Activated naive CD8-positive, alpha-beta T cell (primary cell): ENCODE measurements around the gene CRTC1.
"Not testable (repeated sequence)": the region's sequence is repeated elsewhere in the genome, so short reads cannot be mapped to it uniquely, and the experiment has no call there.

Source experiments
- H3K27ac Mint-ChIP-seq: one replicate; pipeline ENCODE4 v1.8.0; 2021; ENCODE audit warnings: mixed read lengths
- H3K27me3 Mint-ChIP-seq: one replicate; pipeline ENCODE4 v1.8.0; 2021; ENCODE audit warnings: mixed read lengths
- H3K36me3 Mint-ChIP-seq: one replicate; pipeline ENCODE4 v1.8.0; 2021; ENCODE audit warnings: mixed read lengths
- H3K4me1 Mint-ChIP-seq: one replicate; pipeline ENCODE4 v1.8.0; 2021; ENCODE audit warnings: low read depth, mixed read lengths
- H3K4me3 Mint-ChIP-seq: one replicate; pipeline ENCODE4 v1.8.0; 2021; ENCODE audit warnings: mild to moderate bottlenecking, mixed read lengths
- H3K9me3 Mint-ChIP-seq: one replicate; pipeline ENCODE4 v1.8.0; 2021; ENCODE audit warnings: low read depth, mixed read lengths

CRTC1 gene

DNA sequence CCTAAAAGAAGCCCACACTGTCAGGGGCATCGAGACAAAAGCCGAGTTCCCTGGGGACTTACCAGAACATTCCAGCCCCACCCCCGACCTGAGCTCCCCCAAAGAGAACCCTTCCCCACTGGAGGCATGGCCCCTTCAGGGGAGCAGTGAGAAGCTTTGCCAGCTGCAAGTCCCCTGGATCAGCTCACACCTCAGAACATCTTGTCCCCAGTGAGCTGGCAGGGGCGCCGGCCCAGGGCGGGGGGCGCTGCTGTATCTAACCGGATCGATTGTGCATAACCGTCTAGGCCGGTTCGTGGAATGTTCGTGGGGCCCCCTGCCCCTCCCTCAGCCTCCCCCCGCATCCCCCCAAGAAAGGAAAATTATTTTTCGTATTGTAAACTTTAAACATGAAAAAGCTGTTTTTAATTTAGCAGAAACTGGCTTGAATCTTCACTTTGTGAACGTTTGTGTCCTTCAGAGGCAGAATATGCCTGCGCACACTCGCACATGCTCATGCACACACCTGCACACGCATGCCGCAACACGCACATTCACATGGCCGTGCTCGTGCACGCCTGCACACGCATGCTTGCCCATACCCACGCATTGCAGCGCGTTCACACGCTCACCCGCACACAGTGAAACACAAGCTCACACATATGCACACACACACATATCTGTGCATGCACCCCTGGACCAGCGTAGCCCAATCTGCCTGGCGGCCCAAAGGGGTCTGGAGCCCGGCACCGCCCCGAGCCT lies 12.0 kb upstream of the CRTC1 start:
- H3K4me3 Mint-ChIP-seq = no peak overlapping the region
- H3K4me1 Mint-ChIP-seq = no peaks in the 10 kb centered on the region
- no peak overlapping the region for H3K27ac Mint-ChIP-seq
- H3K27me3 Mint-ChIP-seq = no peaks in the 10 kb centered on the region
- no peaks in the 10 kb centered on the region for H3K9me3 Mint-ChIP-seq
- H3K36me3 Mint-ChIP-seq = peaks cover 4% of the 10 kb centered on the region

DNA sequence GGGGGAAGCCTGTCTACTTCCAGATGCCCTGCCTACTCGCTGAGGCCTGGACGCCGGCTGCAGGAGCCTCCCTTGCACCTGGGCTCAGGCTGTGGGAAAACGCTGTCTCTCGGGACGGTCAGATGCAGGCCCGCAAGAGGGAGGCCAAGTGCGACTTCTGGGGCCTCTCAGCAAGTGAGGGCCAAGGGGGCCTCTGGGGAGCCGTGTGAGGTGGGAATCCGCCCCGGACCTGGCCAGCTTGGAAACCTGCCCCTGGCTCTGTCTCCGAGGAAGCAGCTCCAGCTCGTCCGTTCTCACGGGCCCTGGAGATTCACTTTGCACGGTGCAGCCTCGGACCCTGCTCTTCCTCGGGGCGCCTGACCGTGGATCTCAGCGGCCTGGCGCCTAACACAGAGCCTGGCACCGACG lies 11.4 kb upstream of the CRTC1 start:
- no peak overlapping the region for H3K27ac Mint-ChIP-seq
- H3K4me1 Mint-ChIP-seq = no peaks in the 10 kb centered on the region
- peaks cover 4% of the 10 kb centered on the region for H3K36me3 Mint-ChIP-seq
- no peak overlapping the region for H3K4me3 Mint-ChIP-seq
- no peaks in the 10 kb centered on the region for H3K9me3 Mint-ChIP-seq
- H3K27me3 Mint-ChIP-seq = no peaks in the 10 kb centered on the region

DNA sequence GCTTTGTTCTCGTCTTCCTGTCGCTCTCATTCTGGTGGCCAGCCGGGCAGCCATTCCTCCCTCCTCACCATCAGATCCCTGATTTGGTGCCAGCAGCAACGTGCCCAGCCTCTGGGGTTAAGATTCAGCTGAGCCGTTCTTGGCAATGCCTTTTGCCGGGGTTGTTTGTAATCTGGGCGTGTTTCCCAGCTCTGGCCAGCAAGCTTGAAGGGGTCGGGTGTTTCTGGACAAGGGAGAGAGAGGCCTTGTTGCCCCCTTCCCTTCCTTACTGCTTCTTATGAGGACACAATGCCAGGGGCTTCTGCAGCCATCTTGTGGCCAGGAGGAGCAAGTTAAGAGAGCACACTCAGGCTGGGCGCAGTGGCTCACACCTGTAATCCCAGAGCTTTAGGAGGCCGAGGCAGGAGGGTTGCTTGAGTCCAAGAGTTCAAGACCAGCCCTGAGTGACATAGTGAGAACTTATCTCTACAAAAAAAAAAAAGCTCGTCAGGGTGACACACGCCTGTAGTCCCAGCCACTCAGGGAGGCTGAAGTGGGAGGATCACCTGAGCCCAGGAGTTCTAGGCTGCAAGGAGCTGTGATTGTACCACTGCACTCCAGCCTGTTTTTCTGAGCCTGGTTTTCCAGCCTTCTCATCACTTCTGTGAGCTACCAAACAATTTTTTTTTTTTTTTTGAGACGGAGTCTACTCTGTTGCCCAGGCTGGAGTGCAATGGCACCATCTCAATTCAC lies 10.7 kb upstream of the CRTC1 start:
- no peaks in the 10 kb centered on the region for H3K4me1 Mint-ChIP-seq
- H3K4me3 Mint-ChIP-seq = no peak overlapping the region
- H3K9me3 Mint-ChIP-seq = no peaks in the 10 kb centered on the region
- no peaks in the 10 kb centered on the region for H3K27me3 Mint-ChIP-seq
- H3K36me3 Mint-ChIP-seq = peaks cover 4% of the 10 kb centered on the region
- no peak overlapping the region for H3K27ac Mint-ChIP-seq

DNA sequence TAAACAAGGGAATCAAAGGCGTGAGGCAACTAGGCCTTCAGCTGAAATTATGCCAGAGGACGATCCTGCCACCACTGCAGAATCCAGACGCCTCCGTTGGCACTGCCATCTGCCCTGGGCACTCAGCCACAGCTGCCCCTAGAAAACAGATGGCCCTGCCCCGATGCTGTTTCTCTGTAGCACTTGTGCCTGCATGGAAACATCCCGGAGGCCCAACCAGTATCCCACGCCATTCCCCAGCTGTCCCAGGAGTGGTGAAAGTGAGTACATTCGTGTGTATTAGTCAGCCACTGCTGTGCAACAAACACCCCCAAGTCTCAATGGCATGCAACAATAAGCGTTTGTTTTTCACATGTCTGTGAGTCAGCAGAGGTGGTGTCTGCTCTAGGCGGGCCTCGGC lies 8.9 kb upstream of the CRTC1 start:
- Mint-ChIP-seq H3K27me3 (no peaks in the 10 kb centered on the region), H3K27ac (no peak overlapping the region), H3K9me3 (no peaks in the 10 kb centered on the region), H3K4me1 (no peaks in the 10 kb centered on the region), H3K36me3 (peaks cover 3% of the 10 kb centered on the region), H3K4me3 (no peak overlapping the region)

DNA sequence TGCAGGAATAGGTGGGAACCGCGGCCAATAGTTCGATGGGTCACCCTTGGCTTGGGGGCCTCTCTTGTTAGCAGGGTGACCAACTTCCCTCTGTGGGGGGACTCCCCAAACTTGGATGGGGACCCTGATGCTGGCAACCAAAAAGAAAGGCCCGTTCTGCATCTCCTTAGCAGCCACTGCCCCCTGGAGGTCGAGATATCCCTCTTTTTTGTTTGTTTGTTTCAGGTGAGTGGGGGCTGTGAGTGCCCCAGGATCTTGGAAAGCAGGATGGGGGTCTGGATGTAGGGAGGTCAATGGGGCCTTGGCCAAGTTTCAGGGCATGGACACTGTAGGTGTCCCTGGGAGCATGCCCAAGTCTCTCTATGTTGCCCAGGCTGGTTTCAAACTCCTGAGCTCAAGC lies 7.7 kb upstream of the CRTC1 start:
- Mint-ChIP-seq H3K4me3 (no peak overlapping the region), H3K36me3 (no peaks in the 10 kb centered on the region), H3K27me3 (no peaks in the 10 kb centered on the region), H3K4me1 (no peaks in the 10 kb centered on the region), H3K9me3 (no peaks in the 10 kb centered on the region), H3K27ac (no peak overlapping the region)

DNA sequence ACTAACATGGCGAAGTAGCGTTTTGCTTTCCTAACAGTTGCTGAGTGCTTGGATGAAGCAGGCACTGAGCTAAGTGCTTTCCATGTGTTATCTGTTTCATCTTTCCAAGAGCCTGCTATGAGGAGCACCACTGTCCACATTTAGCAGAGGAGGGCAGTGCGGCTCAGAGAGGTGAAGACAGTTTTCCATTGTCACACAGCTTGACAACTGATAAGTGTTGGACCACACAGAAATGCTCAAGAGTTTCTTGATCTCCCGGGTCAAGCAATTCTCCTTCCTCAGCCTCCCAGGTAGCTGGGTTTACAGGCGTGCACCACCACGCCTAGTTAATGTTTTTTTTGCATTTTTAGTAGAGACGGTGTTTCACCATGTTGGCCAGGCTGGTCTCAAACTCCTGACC lies 6.8 kb upstream of the CRTC1 start:
- Mint-ChIP-seq H3K36me3 (no peaks in the 10 kb centered on the region), H3K4me1 (no peaks in the 10 kb centered on the region), H3K27me3 (no peaks in the 10 kb centered on the region), H3K4me3 (no peak overlapping the region), H3K9me3 (no peaks in the 10 kb centered on the region), H3K27ac (no peak overlapping the region)

DNA sequence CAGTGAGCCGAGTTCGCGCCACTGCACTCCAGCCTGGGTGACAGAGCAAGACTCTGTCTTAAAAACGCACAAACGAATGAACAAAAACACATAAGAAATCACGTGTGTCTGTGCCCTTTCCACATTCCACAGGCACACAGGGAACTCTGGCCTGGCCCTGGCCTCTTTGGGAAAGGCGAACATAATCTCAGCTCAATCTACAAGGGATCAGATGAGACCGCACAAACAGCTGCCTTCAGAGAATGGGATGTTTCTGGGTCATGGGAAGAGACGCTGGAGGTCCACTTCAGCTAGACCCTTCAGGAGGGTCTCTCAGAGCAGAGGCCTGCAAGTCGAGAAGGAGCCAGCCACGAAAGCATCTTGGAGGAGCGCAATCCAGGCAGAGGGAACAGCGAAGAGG lies 6.3 kb upstream of the CRTC1 start:
- H3K9me3 Mint-ChIP-seq = no peaks in the 10 kb centered on the region
- H3K27me3 Mint-ChIP-seq = no peaks in the 10 kb centered on the region
- H3K4me3 Mint-ChIP-seq = no peak overlapping the region
- H3K27ac Mint-ChIP-seq = no peak overlapping the region
- H3K4me1 Mint-ChIP-seq = no peaks in the 10 kb centered on the region
- no peaks in the 10 kb centered on the region for H3K36me3 Mint-ChIP-seq

DNA sequence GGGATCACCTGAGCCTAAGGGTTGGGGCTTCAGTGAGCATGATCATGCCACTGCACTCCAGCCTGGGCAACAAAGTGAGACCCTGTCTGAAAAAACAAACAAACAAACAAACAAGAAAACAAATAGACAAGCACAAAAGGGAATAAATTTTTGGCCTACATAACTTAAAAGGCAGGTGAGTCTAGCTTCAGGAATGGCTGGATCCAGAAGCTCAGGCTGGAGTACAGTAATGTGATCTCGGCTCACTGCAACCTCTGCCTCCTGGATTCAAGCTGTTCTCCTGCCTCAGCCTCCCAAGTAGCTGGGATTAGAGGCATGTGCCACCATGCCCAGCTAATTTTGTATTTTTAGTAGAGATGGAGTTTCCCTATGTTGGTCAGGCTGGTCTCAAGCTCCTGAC lies 3.3 kb upstream of the CRTC1 start:
- H3K36me3 Mint-ChIP-seq, H3K27ac Mint-ChIP-seq, H3K9me3 Mint-ChIP-seq, H3K4me3 Mint-ChIP-seq, H3K27me3 Mint-ChIP-seq: not testable (repeated sequence)
- H3K4me1 Mint-ChIP-seq = peaks cover 15% of the 10 kb centered on the region

DNA sequence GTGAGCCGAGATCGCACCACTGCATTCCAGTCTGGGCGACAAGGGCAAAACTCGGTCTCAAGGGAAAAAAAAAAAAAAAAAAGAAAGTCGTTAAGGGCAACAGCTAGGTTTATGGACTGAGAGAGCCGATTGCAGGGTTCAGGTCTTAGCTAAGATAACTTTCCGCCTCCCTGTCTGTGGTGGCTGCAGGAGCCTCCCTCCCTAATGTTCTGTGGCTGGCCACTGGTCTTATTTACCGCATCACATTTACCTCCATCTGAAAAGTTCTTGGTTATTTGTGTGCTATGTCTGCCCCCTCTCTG lies 722 bp upstream of the CRTC1 start:
- Mint-ChIP-seq H3K9me3 (no peaks in the 10 kb centered on the region), H3K27me3 (no peaks in the 10 kb centered on the region), H3K4me1 (peaks cover 32% of the 10 kb centered on the region), H3K36me3 (no peaks in the 10 kb centered on the region), H3K4me3 (peak overlapping the region; percentile 86), H3K27ac (peak overlapping the region; percentile 77)

DNA sequence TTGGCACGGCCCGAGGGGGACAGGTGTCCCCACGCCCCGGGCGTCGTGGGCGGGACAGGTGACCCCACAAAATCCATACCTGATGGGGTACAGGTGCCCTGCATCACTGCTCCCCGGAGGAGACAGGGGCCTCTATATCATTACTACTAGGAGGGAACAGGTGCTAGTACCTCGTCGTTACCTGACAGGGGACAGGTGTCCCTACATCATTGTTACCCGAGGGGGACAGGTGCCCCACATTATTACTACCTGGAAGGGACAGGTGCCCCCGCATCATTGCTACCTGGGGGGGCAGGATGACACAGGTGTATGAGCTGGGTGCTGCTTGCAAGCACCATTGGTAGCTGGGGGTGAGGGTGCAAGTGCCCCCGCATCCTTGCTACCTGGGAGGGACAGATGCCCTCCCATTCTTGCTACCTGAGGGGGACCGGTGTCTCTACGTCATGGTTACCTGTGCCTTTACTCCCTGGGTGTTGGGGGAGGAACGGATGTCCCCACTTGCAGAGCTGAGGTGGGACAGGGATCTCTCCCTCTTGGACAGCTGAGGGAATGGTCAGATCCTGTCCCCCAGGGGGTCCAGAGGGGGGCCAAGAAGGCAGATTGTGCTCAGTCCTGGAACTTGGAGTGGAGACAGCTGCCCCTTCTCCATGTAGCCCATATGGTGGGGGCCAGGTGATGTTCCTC lies 620 bp downstream of the CRTC1 start:
- H3K36me3 Mint-ChIP-seq = no peaks in the 10 kb centered on the region
- H3K27me3 Mint-ChIP-seq = no peaks in the 10 kb centered on the region
- H3K4me3 Mint-ChIP-seq = peak overlapping the region; percentile 75
- no peaks in the 10 kb centered on the region for H3K9me3 Mint-ChIP-seq
- no peak overlapping the region for H3K27ac Mint-ChIP-seq
- peaks cover 36% of the 10 kb centered on the region for H3K4me1 Mint-ChIP-seq

DNA sequence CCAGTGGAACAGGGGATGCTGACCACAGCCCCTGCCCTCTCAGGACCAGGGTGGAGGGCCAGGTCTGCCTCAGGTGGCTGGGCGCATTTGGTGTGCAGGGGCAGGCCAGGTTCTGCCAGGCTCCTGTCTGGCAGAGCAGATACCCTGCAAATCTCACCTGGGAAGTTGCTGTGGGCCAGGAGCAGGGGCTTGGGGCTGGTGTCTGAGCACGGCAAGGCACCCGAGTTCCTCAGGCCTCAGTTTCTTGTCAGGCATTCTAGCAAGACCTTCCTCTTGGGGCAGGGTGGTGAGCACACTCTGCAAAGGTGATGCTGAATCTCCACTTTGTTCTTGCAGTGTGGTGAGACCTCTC lies 1.1 kb downstream of the CRTC1 start:
- Mint-ChIP-seq H3K9me3 (no peaks in the 10 kb centered on the region), H3K27ac (no peak overlapping the region), H3K36me3 (no peaks in the 10 kb centered on the region), H3K27me3 (no peaks in the 10 kb centered on the region), H3K4me1 (peaks cover 38% of the 10 kb centered on the region), H3K4me3 (peak overlapping the region; percentile 72)

DNA sequence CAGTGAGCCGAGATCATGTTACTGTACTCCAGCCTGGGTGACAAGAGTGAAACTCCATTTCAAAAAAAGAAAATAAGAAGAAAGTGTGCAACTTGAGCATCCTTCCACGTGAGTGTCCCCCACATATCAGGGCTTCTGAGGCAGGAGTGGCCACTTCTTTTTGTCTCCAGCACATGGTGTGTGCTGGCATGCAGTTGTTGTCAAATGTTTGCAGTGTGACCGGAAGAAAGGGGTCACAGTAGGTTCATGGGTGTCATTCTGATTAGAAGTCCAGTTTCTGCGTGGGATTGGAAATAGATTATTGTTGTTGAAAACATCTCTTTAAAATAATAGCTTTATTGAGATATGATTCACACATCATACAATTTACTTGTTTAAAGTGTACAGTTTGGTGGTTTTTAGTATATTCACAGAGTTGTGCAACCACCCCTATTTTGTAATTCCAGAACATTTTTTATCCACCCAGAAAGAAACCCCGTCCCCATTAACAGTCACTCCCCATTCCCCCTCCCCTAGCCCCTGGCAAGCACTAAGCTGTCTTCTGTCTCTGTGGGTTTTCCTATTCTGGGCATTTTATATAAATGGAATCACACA lies 2.2 kb downstream of the CRTC1 start:
- Mint-ChIP-seq H3K9me3 (no peaks in the 10 kb centered on the region), H3K27ac (no peak overlapping the region), H3K4me1 (peaks cover 40% of the 10 kb centered on the region), H3K27me3 (no peaks in the 10 kb centered on the region), H3K36me3 (no peaks in the 10 kb centered on the region), H3K4me3 (peak overlapping the region; percentile 32)

DNA sequence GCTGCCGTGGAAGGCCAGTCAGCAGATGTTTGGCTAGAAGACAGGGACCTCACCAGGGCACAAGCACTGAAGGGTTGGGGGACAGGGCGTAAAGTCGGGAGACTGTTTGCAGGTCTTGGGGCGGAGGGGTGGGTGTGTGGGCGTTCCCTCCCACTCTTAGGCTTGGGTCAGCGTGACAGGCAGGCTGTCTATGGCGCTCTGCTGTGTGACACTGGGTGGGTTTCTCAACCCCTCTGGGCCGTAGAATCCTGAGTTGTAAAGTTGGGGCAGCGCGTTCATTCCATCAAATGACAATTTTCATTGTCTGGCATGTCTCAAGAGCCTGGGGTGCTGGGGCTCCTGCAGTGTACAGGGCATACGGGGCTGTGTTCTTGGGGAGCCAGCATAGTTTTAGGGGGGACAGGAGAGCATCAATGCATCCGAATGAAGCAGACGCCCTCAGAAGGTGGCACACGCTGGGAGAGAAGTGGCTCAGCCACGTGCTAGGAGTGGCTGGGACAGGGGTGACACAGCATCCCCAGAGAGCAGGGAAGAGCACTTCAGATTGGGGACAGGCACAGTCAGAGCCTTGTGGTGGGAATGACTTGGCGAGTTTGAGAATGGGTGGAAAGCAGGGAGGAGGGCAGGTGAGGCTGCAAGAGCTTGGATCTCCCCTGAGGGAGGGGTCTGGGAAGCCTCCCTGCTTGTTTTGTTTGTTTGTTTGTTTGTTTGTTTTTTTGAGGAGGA lies 4.4 kb downstream of the CRTC1 start:
- H3K27ac Mint-ChIP-seq = no peak overlapping the region
- no peaks in the 10 kb centered on the region for H3K36me3 Mint-ChIP-seq
- H3K9me3 Mint-ChIP-seq = no peaks in the 10 kb centered on the region
- no peaks in the 10 kb centered on the region for H3K27me3 Mint-ChIP-seq
- H3K4me1 Mint-ChIP-seq = peaks cover 39% of the 10 kb centered on the region
- no peak overlapping the region for H3K4me3 Mint-ChIP-seq

DNA sequence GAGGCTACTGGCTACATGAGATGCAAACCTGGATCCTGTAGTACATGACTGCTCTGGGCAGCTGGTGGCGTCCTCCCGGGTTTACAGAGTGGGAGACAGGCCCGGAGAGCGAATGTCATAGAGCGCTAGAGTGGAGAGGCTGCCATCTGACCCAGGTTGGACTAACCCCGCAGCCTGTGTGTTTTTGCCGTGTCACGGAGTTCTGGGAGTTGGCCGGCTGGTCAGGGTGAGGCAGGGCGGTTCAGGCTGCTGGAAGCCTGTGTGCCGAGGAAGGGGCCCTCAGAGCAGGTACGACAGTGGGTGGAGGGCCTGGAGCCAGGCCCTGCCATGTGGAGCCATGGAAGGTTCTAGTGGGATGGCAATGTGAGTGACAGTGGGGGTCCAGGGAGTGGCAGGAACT lies 12.5 kb downstream of the CRTC1 start:
- Mint-ChIP-seq H3K4me1 (peaks cover 38% of the 10 kb centered on the region), H3K4me3 (no peak overlapping the region), H3K27ac (no peak overlapping the region)

DNA sequence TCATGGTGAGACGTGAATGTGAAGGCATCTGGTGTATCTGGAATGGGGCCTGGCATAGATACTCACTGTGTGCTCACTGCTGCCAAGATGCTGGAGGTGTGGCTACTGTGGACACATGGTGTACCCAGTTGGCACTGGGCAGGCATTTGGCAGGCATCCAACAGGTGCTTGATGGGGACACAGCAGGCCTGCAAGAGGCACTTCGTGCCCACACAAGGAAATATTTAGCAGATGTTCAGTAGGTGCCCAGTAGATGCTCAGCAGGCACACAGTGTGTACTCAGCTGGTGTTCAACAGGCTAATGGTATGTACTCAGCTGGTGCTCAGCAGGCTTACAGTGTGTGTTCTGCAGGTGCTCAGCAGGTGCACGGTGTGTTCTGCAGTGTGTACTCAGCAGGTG lies 14.2 kb downstream of the CRTC1 start:
- H3K27me3 Mint-ChIP-seq = no peaks in the 10 kb centered on the region
- H3K36me3 Mint-ChIP-seq = no peaks in the 10 kb centered on the region
- H3K4me3 Mint-ChIP-seq = no peak overlapping the region
- H3K9me3 Mint-ChIP-seq = no peaks in the 10 kb centered on the region
- H3K4me1 Mint-ChIP-seq = peaks cover 43% of the 10 kb centered on the region
- H3K27ac Mint-ChIP-seq = no peak overlapping the region

More for the DNA sequence above, 12.5 kb downstream of the CRTC1 start:
- no peaks in the 10 kb centered on the region for H3K9me3 Mint-ChIP-seq
- no peaks in the 10 kb centered on the region for H3K36me3 Mint-ChIP-seq
- H3K27me3 Mint-ChIP-seq = no peaks in the 10 kb centered on the region
